ENCODE data around the gene KCTD11. TPM values are rescaled to one million over a fixed set of nuclear protein-coding genes. Genes with fewer than 3 reads are reported as not detected.
A peak's percentile ranks its signal among the peaks of the same experiment; 100 is the strongest.

KCTD11 gene
- total RNA-seq, 1 experiment from 2014 or later, result 5.1 TPM

DNA sequence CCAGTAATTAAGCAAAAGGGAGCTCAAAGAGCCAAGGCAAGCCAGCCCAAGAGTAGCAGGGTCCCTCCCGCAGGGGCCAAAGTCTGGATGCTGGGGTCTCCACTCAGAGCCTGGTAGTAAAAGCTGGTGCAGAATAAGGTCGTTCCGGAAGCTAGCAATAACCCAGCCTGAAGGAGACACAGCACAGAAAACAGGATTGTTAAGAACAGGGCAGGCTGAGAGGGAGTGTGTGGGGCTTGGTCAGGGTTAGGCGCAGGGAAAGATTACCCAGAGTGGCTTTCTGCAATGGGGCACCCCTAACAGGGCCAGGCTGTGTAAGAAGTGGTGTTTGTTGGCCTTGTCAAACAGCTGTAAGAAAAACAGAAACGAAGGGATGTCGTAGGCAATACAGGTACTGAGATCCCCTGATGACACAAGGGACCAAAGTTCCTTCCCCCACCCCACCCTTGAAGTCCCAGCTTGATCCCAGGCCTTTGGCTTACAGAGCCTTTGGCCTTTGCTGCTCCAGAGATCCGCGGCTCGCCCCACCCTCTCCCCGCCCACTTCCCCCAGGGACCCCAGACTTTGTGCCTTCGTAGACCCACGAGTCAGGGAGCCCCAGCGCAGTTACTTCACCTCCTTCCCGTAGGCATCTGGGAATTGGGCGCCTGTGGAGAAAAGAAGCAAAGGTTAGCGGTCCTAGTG lies 51.2 kb downstream of the KCTD11 start:
- Histone ChIP-seq H3K9me3 (no peaks in the 10 kb centered on the region), H3K27me3 (replicated peaks; ENCODE audit: control insufficient read depth, insufficient read depth, low read length) (no peaks in the 10 kb centered on the region), H3K36me3 (ENCODE audit: control insufficient read depth, insufficient read depth, low read length) (no peaks in the 10 kb centered on the region), H3K4me1 (no peaks in the 10 kb centered on the region), H3K4me3 (ENCODE audit: low read depth, low read length) (peak overlapping the region; percentile 40)
- peak; percentile 34 to 74 for DNase-seq
- intact Hi-C loops (cut with micrococcal nuclease; ENCODE audit: unreplicated experiment), result no loop called here
- POLR2A ChIA-PET, result interaction anchor here (1.0 to 2.4 kb wide), 5 partner anchors 9 to 171 kb away, joined by 5 to 38 read pairs (median 11); partner anchors contain the start of genes NEURL4, PLSCR3, TMEM102 and TNK1
- TSS peak; percentile 82 for BruUV-seq (replicated peaks)
- Mint-ChIP-seq H3K4me3 (ENCODE audit: unreplicated experiment) (peak overlapping the region; percentile 76), H3K4me1 (ENCODE audit: low read depth, unreplicated experiment) (peaks cover 8% of the 10 kb centered on the region), H3K9me3 (ENCODE audit: unreplicated experiment) (no peaks in the 10 kb centered on the region), H3K27me3 (ENCODE audit: insufficient read depth, unreplicated experiment) (no peaks in the 10 kb centered on the region), H3K27ac (ENCODE audit: unreplicated experiment) (peak overlapping the region; percentile 76), H3K36me3 (ENCODE audit: insufficient read depth, unreplicated experiment) (peaks cover 6% of the 10 kb centered on the region)
- CTCF ChIA-PET, result interaction anchor here (1.2 to 1.8 kb wide), 3 partner anchors 9 to 157 kb away, joined by 6 to 15 read pairs (median 6); partner anchors contain the start of genes PLSCR3 and TMEM102
- TF ChIP-seq, protein P1, sequence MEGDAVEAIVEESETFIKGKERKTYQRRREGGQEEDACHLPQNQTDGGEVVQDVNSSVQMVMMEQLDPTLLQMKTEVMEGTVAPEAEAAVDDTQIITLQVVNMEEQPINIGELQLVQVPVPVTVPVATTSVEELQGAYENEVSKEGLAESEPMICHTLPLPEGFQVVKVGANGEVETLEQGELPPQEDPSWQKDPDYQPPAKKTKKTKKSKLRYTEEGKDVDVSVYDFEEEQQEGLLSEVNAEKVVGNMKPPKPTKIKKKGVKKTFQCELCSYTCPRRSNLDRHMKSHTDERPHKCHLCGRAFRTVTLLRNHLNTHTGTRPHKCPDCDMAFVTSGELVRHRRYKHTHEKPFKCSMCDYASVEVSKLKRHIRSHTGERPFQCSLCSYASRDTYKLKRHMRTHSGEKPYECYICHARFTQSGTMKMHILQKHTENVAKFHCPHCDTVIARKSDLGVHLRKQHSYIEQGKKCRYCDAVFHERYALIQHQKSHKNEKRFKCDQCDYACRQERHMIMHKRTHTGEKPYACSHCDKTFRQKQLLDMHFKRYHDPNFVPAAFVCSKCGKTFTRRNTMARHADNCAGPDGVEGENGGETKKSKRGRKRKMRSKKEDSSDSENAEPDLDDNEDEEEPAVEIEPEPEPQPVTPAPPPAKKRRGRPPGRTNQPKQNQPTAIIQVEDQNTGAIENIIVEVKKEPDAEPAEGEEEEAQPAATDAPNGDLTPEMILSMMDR (IDR thresholded peaks at IDR 0.05; ENCODE audit: insufficient read depth in 1 of 2, low read depth in 1 of 2, low read length in 1 of 2, severe bottlenecking in 1 of 2, unreplicated experiment in 1 of 2), result no peak

DNA sequence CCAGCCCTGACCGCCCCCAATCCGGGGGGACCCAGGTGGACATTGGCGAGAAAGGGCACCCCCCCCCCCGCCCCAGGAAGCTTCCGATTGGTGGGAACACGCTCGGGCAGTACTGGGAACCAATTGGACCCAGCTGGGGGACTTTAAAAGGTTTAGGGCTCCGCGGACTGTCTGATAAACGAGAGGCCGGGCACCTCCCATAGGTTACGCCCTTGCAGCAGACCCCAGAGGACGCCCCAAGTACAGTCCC lies 51.7 kb downstream of the KCTD11 start:
- H3K4me3 ChIP-seq (ENCODE audit: low read depth, low read length), result peak overlapping the region; percentile 40
- peaks cover 8% of the 10 kb centered on the region for H3K4me1 Mint-ChIP-seq (ENCODE audit: low read depth, unreplicated experiment)
- H3K4me3 Mint-ChIP-seq (ENCODE audit: unreplicated experiment), result peak overlapping the region; percentile 76
- peaks cover 6% of the 10 kb centered on the region for H3K36me3 Mint-ChIP-seq (ENCODE audit: insufficient read depth, unreplicated experiment)
- no peak for DNase-seq
- ChIA-PET POLR2A (interaction anchor here (0.5 to 2.4 kb wide), 9 partner anchors 10 to 433 kb away, joined by 3 to 38 read pairs (median 5); partner anchors contain the start of genes NEURL4, PLSCR3, POLR2A and TMEM102), CTCF (interaction anchor here (0.6 to 1.8 kb wide), 7 partner anchors 9 to 313 kb away, joined by 3 to 15 read pairs (median 6); partner anchors contain the start of genes DNAH2, NEURL4, PLSCR3 and TMEM102)
- TF ChIP-seq, protein P1 (IDR thresholded peaks at IDR 0.05; ENCODE audit: insufficient read depth in 1 of 2, low read depth in 1 of 2, low read length in 1 of 2, severe bottlenecking in 1 of 2, unreplicated experiment in 1 of 2), result no peak
- intact Hi-C loops (cut with micrococcal nuclease; ENCODE audit: unreplicated experiment), result no loop called here
- no peaks in the 10 kb centered on the region for H3K36me3 ChIP-seq (ENCODE audit: control insufficient read depth, insufficient read depth, low read length)
- no peaks in the 10 kb centered on the region for H3K27me3 ChIP-seq (replicated peaks; ENCODE audit: control insufficient read depth, insufficient read depth, low read length)
- H3K9me3 ChIP-seq, result no peaks in the 10 kb centered on the region
- peak overlapping the region; percentile 76 for H3K27ac Mint-ChIP-seq (ENCODE audit: unreplicated experiment)
- H3K9me3 Mint-ChIP-seq (ENCODE audit: unreplicated experiment), result no peaks in the 10 kb centered on the region
- no peaks in the 10 kb centered on the region for H3K27me3 Mint-ChIP-seq (ENCODE audit: insufficient read depth, unreplicated experiment)
- no peaks in the 10 kb centered on the region for H3K4me1 ChIP-seq
- no TSS peak for BruUV-seq (replicated peaks)

DNA sequence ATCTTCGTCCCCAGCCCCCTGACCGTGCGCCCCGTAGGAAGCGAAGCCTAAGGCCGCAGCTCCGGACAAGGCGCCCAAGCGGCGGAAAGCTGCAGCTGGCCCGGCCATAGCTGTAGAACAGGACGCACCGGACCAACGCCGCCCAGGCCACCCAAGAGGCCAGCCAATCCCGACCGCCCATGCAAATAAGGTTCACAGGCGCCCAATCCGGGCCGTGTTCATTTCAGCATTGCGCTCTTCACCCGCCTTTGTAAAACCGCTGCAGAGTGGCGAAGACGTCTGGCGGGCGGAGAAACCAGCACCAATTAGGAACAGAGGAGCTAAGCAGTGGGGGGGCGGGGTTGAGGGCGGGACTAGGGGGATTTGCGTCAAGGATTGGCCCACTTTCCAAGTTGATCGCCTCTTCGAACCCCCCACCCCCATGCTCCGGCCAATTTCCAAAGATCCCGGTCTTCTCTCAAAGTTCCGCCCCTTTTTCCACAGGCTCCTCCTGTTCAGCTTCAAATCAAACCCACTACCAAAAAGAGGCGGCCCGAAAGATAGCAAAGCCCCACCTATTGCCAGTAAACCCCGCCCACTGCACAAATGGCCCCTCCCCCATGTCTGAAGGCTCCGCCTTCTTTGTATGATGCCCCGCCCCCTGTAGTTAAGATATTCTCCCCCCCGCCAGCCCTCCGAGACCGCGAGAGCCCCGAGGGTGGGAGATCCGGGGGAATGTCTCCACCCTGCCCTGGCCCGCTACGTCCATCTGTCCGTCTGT lies 52.2 kb downstream of the KCTD11 start, which contains the start of gene TMEM256:
Gene TMEM256 (minus strand): TSS at position 121 of the 760 bp plus-strand sequence. CDS start 13 bp downstream, at position 108.
- TF ChIP-seq, protein P1 (IDR thresholded peaks at IDR 0.05; ENCODE audit: insufficient read depth in 1 of 2, low read depth in 1 of 2, low read length in 1 of 2, severe bottlenecking in 1 of 2, unreplicated experiment in 1 of 2), result no peak
- Mint-ChIP-seq H3K4me3 (ENCODE audit: unreplicated experiment) (peak within 1 kb of the TSS; percentile 76), H3K4me1 (ENCODE audit: low read depth, unreplicated experiment) (peaks cover 8% of the 10 kb centered on the region), H3K27ac (ENCODE audit: unreplicated experiment) (peak within 1 kb of the TSS; percentile 76), H3K36me3 (ENCODE audit: insufficient read depth, unreplicated experiment) (peaks cover 6% of the 10 kb centered on the region), H3K27me3 (ENCODE audit: insufficient read depth, unreplicated experiment) (no peaks in the 10 kb centered on the region), H3K9me3 (ENCODE audit: unreplicated experiment) (no peaks in the 10 kb centered on the region)
- peak; percentile 93 to 96 for DNase-seq
- BruUV-seq (replicated peaks), result no TSS peak
- Histone ChIP-seq H3K4me1 (no peaks in the 10 kb centered on the region), H3K9me3 (no peaks in the 10 kb centered on the region), H3K4me3 (ENCODE audit: low read depth, low read length) (peak within 1 kb of the TSS; percentile 53), H3K27me3 (replicated peaks; ENCODE audit: control insufficient read depth, insufficient read depth, low read length) (no peaks in the 10 kb centered on the region), H3K36me3 (ENCODE audit: control insufficient read depth, insufficient read depth, low read length) (no peaks in the 10 kb centered on the region)
- CTCF ChIA-PET, result interaction anchor here (0.6 to 1.8 kb wide), 7 partner anchors 10 to 313 kb away, joined by 3 to 15 read pairs (median 6); partner anchors contain the start of genes DNAH2, NEURL4, PLSCR3 and TMEM102
- POLR2A ChIA-PET, result interaction anchor here (0.5 to 2.4 kb wide), 12 partner anchors 10 to 433 kb away, joined by 3 to 38 read pairs (median 4); partner anchors contain the start of genes MPDU1, NEURL4, PLSCR3 and POLR2A
- intact Hi-C loops (cut with micrococcal nuclease; ENCODE audit: unreplicated experiment), result loop anchor here (1.0 to 2.0 kb wide), 3 partner anchors 24 to 53 kb away; partner anchors contain the start of gene TMEM102

All from Caco-2 (cell line).